ENCODE data around the gene PLXND1.

- no peak for TF ChIP-seq FOXM1 (IDR thresholded peaks at IDR 0.05; ENCODE audit: borderline replicate concordance, low read depth)
- no peak for TF ChIP-seq CEBPB (IDR thresholded peaks at IDR 0.05)
- TF ChIP-seq CREB1 (IDR thresholded peaks at IDR 0.05; ENCODE audit: low read depth) = no peak
- TF ChIP-seq REST (IDR thresholded peaks at IDR 0.05; ENCODE audit: low read depth) = no peak
- no peak for TF ChIP-seq NFIC (IDR thresholded peaks at IDR 0.05)
- TF ChIP-seq EGR1 (IDR thresholded peaks at IDR 0.05) = no peak
- no peak for TF ChIP-seq RAD21 (IDR thresholded peaks at IDR 0.05; ENCODE audit: low read depth)
- no peak for TF ChIP-seq MAX (IDR thresholded peaks at IDR 0.05)
- TF ChIP-seq TAF1 (IDR thresholded peaks at IDR 0.05; ENCODE audit: low read depth) = no peak
- no peak for TF ChIP-seq EP300 (IDR thresholded peaks at IDR 0.05; ENCODE audit: borderline replicate concordance)
- TF ChIP-seq ZBTB7A (IDR thresholded peaks at IDR 0.05; ENCODE audit: low read depth) = no peak
- TF ChIP-seq YY1 (IDR thresholded peaks at IDR 0.05; ENCODE audit: low read depth) = no peak
- no peak for TF ChIP-seq USF1 (IDR thresholded peaks at IDR 0.05)
- TF ChIP-seq TEAD4 (IDR thresholded peaks at IDR 0.05) = no peak
Observed at GRCh38 chr3:129563332-129563731, 43.1 kb downstream of the PLXND1 start.

All from Ishikawa (cell line).